Measurements from ENCODE around the gene FAM120B.

The FAM120B gene

DNA sequence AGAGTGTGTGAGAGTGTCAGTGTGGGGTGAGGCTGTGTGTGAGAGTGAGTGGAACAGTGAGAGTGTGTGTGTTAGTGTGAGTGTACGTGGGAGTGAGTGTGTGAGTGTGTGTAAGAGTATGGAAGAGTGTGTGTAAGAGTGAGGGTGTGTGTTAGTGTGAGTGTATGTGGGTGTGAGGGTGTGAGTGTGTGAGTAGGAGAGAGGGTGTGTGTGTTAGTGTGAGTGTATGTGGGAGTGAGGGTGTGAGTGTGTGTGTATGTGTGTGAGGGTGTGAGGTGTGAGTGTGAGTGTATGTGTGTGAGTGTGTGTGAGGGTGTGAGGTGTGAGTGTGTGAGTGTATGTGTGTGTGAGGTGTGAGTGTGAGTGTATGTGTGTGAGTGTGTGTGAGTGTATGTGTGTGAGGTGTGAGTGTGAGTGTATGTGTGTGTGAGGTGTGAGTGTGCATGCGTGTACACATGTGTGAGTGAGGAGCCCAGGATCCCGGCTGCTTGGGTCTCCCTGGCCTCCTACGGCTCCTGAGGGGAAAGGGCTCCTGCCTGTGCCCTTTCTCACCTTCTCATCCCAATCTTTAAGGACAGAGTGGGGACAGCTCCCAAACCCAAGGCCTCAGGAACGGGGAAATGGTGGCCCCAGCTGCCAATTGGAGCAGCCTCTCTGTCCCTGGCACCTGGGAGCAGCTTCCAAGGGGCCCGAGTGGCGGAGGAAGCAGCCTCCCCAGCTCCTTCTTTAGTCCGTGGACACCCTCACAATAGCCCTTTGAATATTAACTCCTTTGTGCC is 146.4 kb downstream of the FAM120B start:
- Histone ChIP-seq H3K36me3 (ENCODE audit: control insufficient read depth, low read length) (no peaks in the 10 kb centered on the region), H4K20me1 (ENCODE audit: control insufficient read depth, insufficient read depth, low read depth, low read length) (no peaks in the 10 kb centered on the region), H3K79me2 (ENCODE audit: control insufficient read depth, low read length) (no peaks in the 10 kb centered on the region), H3K4me2 (ENCODE audit: low read length) (no peak overlapping the region), H3K9me3 (ENCODE audit: control insufficient read depth, insufficient read depth, low read length) (no peaks in the 10 kb centered on the region), H3K27ac (ENCODE audit: low read depth, low read length) (no peak overlapping the region), H3K4me1 (ENCODE audit: control insufficient read depth, low read length) (no peaks in the 10 kb centered on the region), H3K9me2 (replicated peaks; ENCODE audit: control insufficient read depth, low read length) (no peaks in the 10 kb centered on the region), H3F3A (ENCODE audit: control insufficient read depth, insufficient read depth) (no peaks in the 10 kb centered on the region), H3K4me3 (ENCODE audit: low read length) (no peak overlapping the region), H3K27me3 (ENCODE audit: control insufficient read depth, low read length) (no peaks in the 10 kb centered on the region)
- TF ChIP-seq EZH2phosphoT487 (IDR thresholded peaks at IDR 0.05; ENCODE audit: borderline replicate concordance, low read length), result no peak
- TF ChIP-seq, protein P1, sequence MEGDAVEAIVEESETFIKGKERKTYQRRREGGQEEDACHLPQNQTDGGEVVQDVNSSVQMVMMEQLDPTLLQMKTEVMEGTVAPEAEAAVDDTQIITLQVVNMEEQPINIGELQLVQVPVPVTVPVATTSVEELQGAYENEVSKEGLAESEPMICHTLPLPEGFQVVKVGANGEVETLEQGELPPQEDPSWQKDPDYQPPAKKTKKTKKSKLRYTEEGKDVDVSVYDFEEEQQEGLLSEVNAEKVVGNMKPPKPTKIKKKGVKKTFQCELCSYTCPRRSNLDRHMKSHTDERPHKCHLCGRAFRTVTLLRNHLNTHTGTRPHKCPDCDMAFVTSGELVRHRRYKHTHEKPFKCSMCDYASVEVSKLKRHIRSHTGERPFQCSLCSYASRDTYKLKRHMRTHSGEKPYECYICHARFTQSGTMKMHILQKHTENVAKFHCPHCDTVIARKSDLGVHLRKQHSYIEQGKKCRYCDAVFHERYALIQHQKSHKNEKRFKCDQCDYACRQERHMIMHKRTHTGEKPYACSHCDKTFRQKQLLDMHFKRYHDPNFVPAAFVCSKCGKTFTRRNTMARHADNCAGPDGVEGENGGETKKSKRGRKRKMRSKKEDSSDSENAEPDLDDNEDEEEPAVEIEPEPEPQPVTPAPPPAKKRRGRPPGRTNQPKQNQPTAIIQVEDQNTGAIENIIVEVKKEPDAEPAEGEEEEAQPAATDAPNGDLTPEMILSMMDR (IDR thresholded peaks at IDR 0.05; ENCODE audit: low read depth, low read length, poor library complexity, severe bottlenecking), result no peak

DNA sequence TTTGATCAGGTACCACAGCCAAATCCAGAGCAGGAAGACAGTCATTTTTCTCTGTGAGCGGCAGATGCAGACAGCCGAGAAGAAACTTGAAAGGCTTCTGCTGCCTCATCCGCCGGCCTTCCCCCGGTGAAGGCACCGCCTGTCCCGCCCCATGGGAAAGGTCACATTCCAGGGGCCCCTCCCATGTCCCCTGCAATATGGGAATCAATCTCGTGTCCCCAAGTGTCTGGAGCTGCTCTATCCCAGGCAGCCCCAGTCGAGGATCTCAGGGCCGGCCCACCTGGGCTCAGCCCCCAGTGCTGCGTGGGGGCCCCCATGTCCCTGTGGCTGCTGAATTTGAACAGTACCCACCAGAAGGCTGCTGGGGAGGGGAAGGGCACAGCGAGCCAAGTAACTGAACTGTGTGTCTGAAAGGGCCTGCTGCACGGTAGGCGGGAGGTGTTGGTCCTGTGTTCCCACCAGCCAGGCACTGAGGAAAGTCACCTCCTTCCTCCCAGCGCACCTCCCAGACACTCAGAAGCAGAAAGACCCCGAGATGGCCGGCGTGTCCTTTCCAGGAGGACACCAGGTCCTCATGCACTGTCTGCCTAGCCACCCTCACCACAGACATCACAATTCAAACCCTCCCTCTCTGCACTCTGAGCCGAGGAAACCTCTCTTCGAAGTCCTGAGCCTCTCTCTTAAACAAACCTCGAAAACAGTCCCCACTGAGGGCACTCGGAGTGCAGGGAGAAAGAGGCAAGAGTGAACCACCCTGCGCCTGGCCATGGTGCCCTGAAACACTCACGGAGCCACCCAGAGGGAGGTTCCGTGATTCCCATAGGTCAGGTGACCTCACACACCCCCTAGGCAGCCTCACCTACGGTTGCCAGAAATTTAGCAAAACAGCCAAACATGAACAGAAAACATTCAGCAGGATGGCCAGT is 147.3 kb downstream of the FAM120B start:
- TF ChIP-seq, protein P1 (IDR thresholded peaks at IDR 0.05; ENCODE audit: low read depth, low read length, poor library complexity, severe bottlenecking), result no peak
- no peak for TF ChIP-seq EZH2phosphoT487 (IDR thresholded peaks at IDR 0.05; ENCODE audit: borderline replicate concordance, low read length)
- no peaks in the 10 kb centered on the region for H3K27me3 ChIP-seq (ENCODE audit: control insufficient read depth, low read length)
- H3K27ac ChIP-seq (ENCODE audit: low read depth, low read length), result no peak overlapping the region
- H3F3A ChIP-seq (ENCODE audit: control insufficient read depth, insufficient read depth), result no peaks in the 10 kb centered on the region
- no peaks in the 10 kb centered on the region for H3K4me1 ChIP-seq (ENCODE audit: control insufficient read depth, low read length)
- H4K20me1 ChIP-seq (ENCODE audit: control insufficient read depth, insufficient read depth, low read depth, low read length), result no peaks in the 10 kb centered on the region
- H3K79me2 ChIP-seq (ENCODE audit: control insufficient read depth, low read length), result no peaks in the 10 kb centered on the region
- H3K9me3 ChIP-seq (ENCODE audit: control insufficient read depth, insufficient read depth, low read length), result no peaks in the 10 kb centered on the region
- no peaks in the 10 kb centered on the region for H3K9me2 ChIP-seq (replicated peaks; ENCODE audit: control insufficient read depth, low read length)
- H3K4me2 ChIP-seq (ENCODE audit: low read length), result no peak overlapping the region
- H3K4me3 ChIP-seq (ENCODE audit: low read length), result no peak overlapping the region
- H3K36me3 ChIP-seq (ENCODE audit: control insufficient read depth, low read length), result no peaks in the 10 kb centered on the region

DNA sequence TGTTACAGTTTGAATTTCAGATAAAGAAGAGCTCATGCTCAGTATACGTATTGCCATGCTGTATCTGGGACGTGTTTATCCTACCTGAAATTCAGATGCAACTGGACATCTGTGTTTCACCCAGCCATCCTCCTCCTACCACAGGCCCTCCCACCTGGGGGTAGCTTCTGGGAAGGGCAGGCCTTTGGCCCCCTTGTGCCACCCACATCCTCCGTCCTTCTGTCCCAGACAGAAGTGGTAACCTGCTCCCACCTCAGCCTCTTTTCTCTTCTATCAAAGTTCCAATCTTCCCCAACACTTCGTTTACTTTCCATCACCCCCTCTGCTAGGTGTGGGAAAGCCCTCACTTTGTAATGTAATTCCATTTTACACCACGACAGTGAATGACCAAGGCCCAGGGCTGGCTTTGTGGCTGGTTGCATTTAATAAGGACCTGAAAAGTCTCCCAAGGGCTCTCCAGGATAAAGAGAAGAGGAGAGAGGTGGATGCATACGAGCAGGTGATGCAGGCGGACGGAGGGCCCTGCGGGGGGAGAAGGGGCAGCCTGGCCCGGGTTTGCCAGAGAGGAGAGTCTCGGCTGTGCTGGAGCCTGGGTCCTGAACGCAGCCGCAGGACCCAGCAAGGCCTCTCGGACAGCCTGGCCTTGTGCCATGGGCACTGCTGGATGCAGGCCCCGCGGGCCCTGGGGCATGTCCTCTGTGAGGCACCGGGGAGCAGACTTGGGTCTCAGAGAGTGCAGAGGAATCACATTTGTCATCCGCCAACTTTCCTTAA is 148.1 kb downstream of the FAM120B start:
- no peaks in the 10 kb centered on the region for H4K20me1 ChIP-seq (ENCODE audit: control insufficient read depth, insufficient read depth, low read depth, low read length)
- H3K4me1 ChIP-seq (ENCODE audit: control insufficient read depth, low read length), result no peaks in the 10 kb centered on the region
- no peak overlapping the region for H3K27ac ChIP-seq (ENCODE audit: low read depth, low read length)
- H3K4me2 ChIP-seq (ENCODE audit: low read length), result no peak overlapping the region
- TF ChIP-seq, protein P1 (IDR thresholded peaks at IDR 0.05; ENCODE audit: low read depth, low read length, poor library complexity, severe bottlenecking), result no peak
- no peak for TF ChIP-seq EZH2phosphoT487 (IDR thresholded peaks at IDR 0.05; ENCODE audit: borderline replicate concordance, low read length)
- no peaks in the 10 kb centered on the region for H3F3A ChIP-seq (ENCODE audit: control insufficient read depth, insufficient read depth)
- no peak overlapping the region for H3K4me3 ChIP-seq (ENCODE audit: low read length)
- no peaks in the 10 kb centered on the region for H3K27me3 ChIP-seq (ENCODE audit: control insufficient read depth, low read length)
- H3K79me2 ChIP-seq (ENCODE audit: control insufficient read depth, low read length), result no peaks in the 10 kb centered on the region
- H3K9me3 ChIP-seq (ENCODE audit: control insufficient read depth, insufficient read depth, low read length), result no peaks in the 10 kb centered on the region
- no peaks in the 10 kb centered on the region for H3K36me3 ChIP-seq (ENCODE audit: control insufficient read depth, low read length)
- H3K9me2 ChIP-seq (replicated peaks; ENCODE audit: control insufficient read depth, low read length), result no peaks in the 10 kb centered on the region
